Liver (tissue), 9 donors: ENCODE results near the gene PBLD. TPM values are rescaled to one million over a fixed set of nuclear protein-coding genes. Genes with fewer than 3 reads are reported as not detected.
A peak's percentile ranks its signal among the peaks of the same experiment; 100 is the strongest.

ENCODE experiments used
- DNase-seq: peaks from one replicate; pipeline ENCODE4 v3.0.0-alpha.2; 2017; ENCODE audit warnings: low spot score
- H3K27ac ChIP-seq, 2 donors: one replicate each; pipeline ENCODE4 v1.7.0; 2013; ENCODE audit warnings: inconsistent platforms in 2 of 2, low read length in 2 of 2, control low read depth in 1 of 2, low read depth in 1 of 2, mild to moderate bottlenecking in 1 of 2
- H3K27me3 ChIP-seq, 4 donors: one replicate each; pipeline versions ENCODE4 v1.6.1 to v1.7.0; 2013; ENCODE audit warnings: low read length in 3 of 4, inconsistent platforms in 1 of 4, mild to moderate bottlenecking in 1 of 4, moderate library complexity in 1 of 4; ENCODE audit not compliant: control insufficient read depth in 4 of 4, insufficient read depth in 4 of 4
- H3K36me3 ChIP-seq, 4 donors: one replicate each; pipeline versions ENCODE4 v1.6.1 to v1.7.0; 2013; ENCODE audit warnings: low read length in 3 of 4, mild to moderate bottlenecking in 3 of 4, low read depth in 1 of 4, moderate library complexity in 1 of 4; ENCODE audit not compliant: control insufficient read depth in 4 of 4, insufficient read depth in 3 of 4
- H3K4me1 ChIP-seq, 4 donors: one replicate each; pipeline versions ENCODE4 v1.6.1 to v1.7.0; 2013; ENCODE audit warnings: low read length in 3 of 4, mild to moderate bottlenecking in 3 of 4, moderate library complexity in 1 of 4; ENCODE audit not compliant: control insufficient read depth in 4 of 4, insufficient read depth in 4 of 4
- H3K4me3 ChIP-seq, 3 donors: one replicate each; pipeline versions ENCODE4 v1.6.1 to v1.7.0; 2013; ENCODE audit warnings: low read length in 3 of 3, control low read depth in 1 of 3, low read depth in 1 of 3, mild to moderate bottlenecking in 1 of 3
- H3K9ac ChIP-seq, 2 donors: one replicate each; pipeline ENCODE4 v1.7.0; 2013; ENCODE audit warnings: low read length in 2 of 2, mild to moderate bottlenecking in 2 of 2, moderate library complexity in 2 of 2, control low read depth in 1 of 2, low read depth in 1 of 2
- H3K9me3 ChIP-seq, 4 donors: one replicate each; pipeline versions ENCODE4 v1.6.1 to v1.7.0; 2013; ENCODE audit warnings: low read length in 3 of 4; ENCODE audit not compliant: control insufficient read depth in 4 of 4
- EGR1 ChIP-seq, 2 donors: IDR thresholded peaks; 2 replicates each; pipeline ENCODE4 v1.6.1; 2016 to 2018; ENCODE audit warnings: antibody characterized with exemption in 2 of 2, low read depth in 2 of 2
- FOXA1 ChIP-seq: IDR thresholded peaks from 2 replicates; pipeline ENCODE4 v1.6.1; 2016; ENCODE audit warnings: antibody characterized with exemption
- FOXA2 ChIP-seq: IDR thresholded peaks from 2 replicates; pipeline ENCODE4 v1.6.1; 2016; ENCODE audit warnings: antibody characterized with exemption
- GABPA ChIP-seq, 2 donors: IDR thresholded peaks in 1 of 2; conservative IDR thresholded peaks in 1 of 2; 2 replicates each; pipeline ENCODE4 v1.6.1; 2016; ENCODE audit warnings: antibody characterized with exemption in 2 of 2, mild to moderate bottlenecking in 1 of 2, moderate library complexity in 1 of 2
- HNF4A ChIP-seq, 2 donors: conservative IDR thresholded peaks; 2 replicates each; pipeline ENCODE4 v1.6.1; 2016; ENCODE audit warnings: antibody characterized with exemption in 2 of 2, mild to moderate bottlenecking in 2 of 2
- HNF4G ChIP-seq: IDR thresholded peaks from 2 replicates; pipeline ENCODE4 v1.6.1; 2016; ENCODE audit warnings: antibody characterized with exemption
- JUND ChIP-seq, 2 donors: IDR thresholded peaks; 2 replicates each; pipeline ENCODE4 v1.6.1; 2016; ENCODE audit warnings: antibody characterized with exemption in 2 of 2
- NR2F2 ChIP-seq: IDR thresholded peaks from 2 replicates; pipeline ENCODE4 v1.6.1; 2016; ENCODE audit warnings: antibody characterized with exemption
- RAD21 ChIP-seq, 2 donors: IDR thresholded peaks; 2 replicates each; pipeline ENCODE4 v1.6.1; 2016; ENCODE audit warnings: antibody characterized with exemption in 2 of 2, mild to moderate bottlenecking in 2 of 2
- SP1 ChIP-seq: IDR thresholded peaks from 2 replicates; pipeline ENCODE4 v1.6.1; 2018; ENCODE audit warnings: antibody characterized with exemption, mild to moderate bottlenecking
- TAF1 ChIP-seq: conservative IDR thresholded peaks from 2 replicates; pipeline ENCODE4 v1.6.1; 2016; ENCODE audit warnings: antibody characterized with exemption, mild to moderate bottlenecking
- YY1 ChIP-seq: IDR thresholded peaks from 2 replicates; pipeline ENCODE4 v1.6.1; 2016; ENCODE audit warnings: antibody characterized with exemption, mild to moderate bottlenecking
- WGBS: extraction: QIAGEN DNeasy Blood & Tissue Kit; methylation state at CpG from one replicate; pipeline ENCODE4 v1.1.7; 2013; 5-methylcytosine and 5-hydroxymethylcytosine counted together
- polyA plus RNA-seq, 2 donors: library from polyadenylated mRNA; stranded (reverse) in 1 of 2; unstranded in 1 of 2; fragments of 200-250 nt in 1 of 2; fragments of >200 nt in 1 of 2; fragmentation: Nextera tagmentation in 1 of 2; extraction: Ambion mirVana in 1 of 2; gene quantifications; one replicate each; pipeline versions ENCODE4 v1.2.1 to v1.2.3, GENCODE V29; 2013 to 2015
- total RNA-seq, 2 donors: library from RNA; depleted of rRNA; stranded (reverse); fragments of >200 nt; gene quantifications; one replicate each; pipeline ENCODE4 v1.2.3, GENCODE V29; 2014
- TF ChIP-seq, protein P1 (sequence below): IDR thresholded peaks from 2 replicates; pipeline ENCODE4 v1.6.1; 2016; ENCODE audit warnings: antibody characterized with exemption
- TF ChIP-seq, protein P2 (sequence below): IDR thresholded peaks from 2 replicates; pipeline ENCODE4 v1.6.1; 2016; ENCODE audit warnings: antibody characterized with exemption
- TF ChIP-seq, protein P3 (sequence below): IDR thresholded peaks from 2 replicates; pipeline ENCODE4 v1.6.1; 2016; ENCODE audit warnings: antibody characterized with exemption
- TF ChIP-seq, protein P4 (sequence below): fragments of 150-350 bp; IDR thresholded peaks from 2 replicates; pipeline ENCODE4 v1.5.1; 2017; ENCODE audit warnings: improper control_type of control experiment, low read depth, low read length; ENCODE audit not compliant: missing input control
- TF ChIP-seq, protein P5 (sequence below): IDR thresholded peaks from 2 replicates; pipeline ENCODE4 v1.6.1; 2016; ENCODE audit warnings: antibody characterized with exemption, mild to moderate bottlenecking
- donor health status: healthy.
- donor health status: healthy.
- donor health status: healthy.
- donor health status: healthy.
- donor health status: healthy.

The PBLD gene
- total and polyA plus RNA-seq, 4 donors: 63.3 to 175 (median 103) TPM

DNA sequence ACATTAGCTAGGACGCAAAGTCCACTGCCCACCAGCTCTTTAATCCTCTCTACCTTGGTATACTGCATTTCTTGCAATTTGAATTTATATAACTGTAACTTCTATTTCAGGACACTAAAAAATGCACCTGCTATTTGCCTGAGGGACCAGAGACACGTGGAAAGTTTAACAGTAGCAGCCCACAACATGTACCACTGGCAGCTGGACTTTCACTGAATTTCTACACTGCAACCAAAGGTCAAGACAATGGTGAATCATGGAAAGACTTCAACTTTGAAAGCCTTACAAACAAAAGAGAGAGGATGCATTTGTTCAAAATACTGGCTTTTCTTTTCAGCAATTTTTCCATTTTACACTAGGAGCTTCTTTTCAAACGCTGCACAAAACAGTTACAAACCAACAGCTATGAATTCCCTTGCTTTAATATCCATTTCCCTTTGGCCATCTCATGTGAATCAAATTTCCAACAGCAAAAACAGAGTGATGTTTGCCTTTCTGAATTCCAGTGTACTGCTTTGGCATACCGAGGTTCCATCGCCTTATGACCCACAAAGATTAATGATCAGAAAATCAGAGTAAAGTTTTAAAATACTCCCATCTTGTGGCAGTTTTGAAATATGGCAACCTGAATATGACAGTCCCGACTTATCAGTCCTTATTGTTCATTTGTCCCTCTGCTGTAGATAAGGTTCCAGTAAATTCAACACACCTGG lies 30.8 kb downstream of the PBLD start (continued):
- TF ChIP-seq, protein P1, sequence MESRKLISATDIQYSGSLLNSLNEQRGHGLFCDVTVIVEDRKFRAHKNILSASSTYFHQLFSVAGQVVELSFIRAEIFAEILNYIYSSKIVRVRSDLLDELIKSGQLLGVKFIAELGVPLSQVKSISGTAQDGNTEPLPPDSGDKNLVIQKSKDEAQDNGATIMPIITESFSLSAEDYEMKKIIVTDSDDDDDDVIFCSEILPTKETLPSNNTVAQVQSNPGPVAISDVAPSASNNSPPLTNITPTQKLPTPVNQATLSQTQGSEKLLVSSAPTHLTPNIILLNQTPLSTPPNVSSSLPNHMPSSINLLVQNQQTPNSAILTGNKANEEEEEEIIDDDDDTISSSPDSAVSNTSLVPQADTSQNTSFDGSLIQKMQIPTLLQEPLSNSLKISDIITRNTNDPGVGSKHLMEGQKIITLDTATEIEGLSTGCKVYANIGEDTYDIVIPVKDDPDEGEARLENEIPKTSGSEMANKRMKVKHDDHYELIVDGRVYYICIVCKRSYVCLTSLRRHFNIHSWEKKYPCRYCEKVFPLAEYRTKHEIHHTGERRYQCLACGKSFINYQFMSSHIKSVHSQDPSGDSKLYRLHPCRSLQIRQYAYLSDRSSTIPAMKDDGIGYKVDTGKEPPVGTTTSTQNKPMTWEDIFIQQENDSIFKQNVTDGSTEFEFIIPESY: peak; percentile 10
- TF ChIP-seq, protein P2, sequence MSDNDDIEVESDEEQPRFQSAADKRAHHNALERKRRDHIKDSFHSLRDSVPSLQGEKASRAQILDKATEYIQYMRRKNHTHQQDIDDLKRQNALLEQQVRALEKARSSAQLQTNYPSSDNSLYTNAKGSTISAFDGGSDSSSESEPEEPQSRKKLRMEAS: peak; percentile 51
- no peak for TF ChIP-seq FOXA2

DNA sequence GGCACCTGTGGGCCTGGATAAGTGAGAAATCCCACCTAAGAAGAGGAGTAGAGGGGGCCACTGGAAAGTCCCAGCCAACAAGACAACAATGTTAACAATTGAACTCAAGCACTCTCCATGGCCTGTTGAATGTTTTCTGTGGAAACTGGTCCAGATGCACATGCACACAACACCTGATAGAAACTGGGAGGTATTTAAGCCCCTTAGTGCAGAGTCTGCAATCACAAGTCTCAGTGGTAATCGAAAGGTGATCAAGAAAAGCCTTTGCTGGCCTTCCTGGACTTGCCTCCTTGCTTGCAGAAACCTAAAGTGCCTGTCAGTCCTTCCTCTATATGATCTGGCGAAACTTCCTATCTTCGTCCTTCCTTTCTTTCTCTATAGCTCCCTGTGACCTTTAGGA lies 31.4 kb downstream of the PBLD start:
- Histone ChIP-seq H3K4me3 (no peak overlapping the region), H3K27ac (peak overlapping the region; percentile 17 to 28)
- 80% methylated on average over 3 of the region's 3 CpGs for WGBS

More for the DNA sequence above, 31.4 kb downstream of the PBLD start:
- Histone ChIP-seq H3K27me3 (no peaks in the 10 kb centered on the region), H3K9me3 (no peaks in the 10 kb centered on the region), H3K9ac (no peak overlapping the region), H3K4me1 (peaks cover 9 to 47% (median 32%) of the 10 kb centered on the region in 4 donors), H3K36me3 (peaks cover 0 to 4% (median 1%) of the 10 kb centered on the region in 4 donors)
- TF ChIP-seq FOXA1 (no peak), FOXA2 (no peak), HNF4A (conservative IDR thresholded peaks at IDR 0.05) (no peak), SP1 (no peak), GABPA (IDR thresholded peaks at IDR 0.05 in 1 of 2, conservative IDR thresholded peaks at IDR 0.05 in 1 of 2) (no peak), YY1 (no peak), EGR1 (IDR thresholded peaks at IDR 0.05; ENCODE audit: low read depth in 2 of 2) (no peak), JUND (IDR thresholded peaks at IDR 0.05) (no peak), HNF4G (no peak), NR2F2 (no peak), RAD21 (IDR thresholded peaks at IDR 0.05) (no peak), TAF1 (no peak)
- TF ChIP-seq, protein P2: no peak
- TF ChIP-seq, protein P3, sequence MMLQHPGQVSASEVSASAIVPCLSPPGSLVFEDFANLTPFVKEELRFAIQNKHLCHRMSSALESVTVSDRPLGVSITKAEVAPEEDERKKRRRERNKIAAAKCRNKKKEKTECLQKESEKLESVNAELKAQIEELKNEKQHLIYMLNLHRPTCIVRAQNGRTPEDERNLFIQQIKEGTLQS: no peak
- TF ChIP-seq, protein P1: no peak
- TF ChIP-seq, protein P4, sequence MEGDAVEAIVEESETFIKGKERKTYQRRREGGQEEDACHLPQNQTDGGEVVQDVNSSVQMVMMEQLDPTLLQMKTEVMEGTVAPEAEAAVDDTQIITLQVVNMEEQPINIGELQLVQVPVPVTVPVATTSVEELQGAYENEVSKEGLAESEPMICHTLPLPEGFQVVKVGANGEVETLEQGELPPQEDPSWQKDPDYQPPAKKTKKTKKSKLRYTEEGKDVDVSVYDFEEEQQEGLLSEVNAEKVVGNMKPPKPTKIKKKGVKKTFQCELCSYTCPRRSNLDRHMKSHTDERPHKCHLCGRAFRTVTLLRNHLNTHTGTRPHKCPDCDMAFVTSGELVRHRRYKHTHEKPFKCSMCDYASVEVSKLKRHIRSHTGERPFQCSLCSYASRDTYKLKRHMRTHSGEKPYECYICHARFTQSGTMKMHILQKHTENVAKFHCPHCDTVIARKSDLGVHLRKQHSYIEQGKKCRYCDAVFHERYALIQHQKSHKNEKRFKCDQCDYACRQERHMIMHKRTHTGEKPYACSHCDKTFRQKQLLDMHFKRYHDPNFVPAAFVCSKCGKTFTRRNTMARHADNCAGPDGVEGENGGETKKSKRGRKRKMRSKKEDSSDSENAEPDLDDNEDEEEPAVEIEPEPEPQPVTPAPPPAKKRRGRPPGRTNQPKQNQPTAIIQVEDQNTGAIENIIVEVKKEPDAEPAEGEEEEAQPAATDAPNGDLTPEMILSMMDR: no peak
- TF ChIP-seq, protein P5, sequence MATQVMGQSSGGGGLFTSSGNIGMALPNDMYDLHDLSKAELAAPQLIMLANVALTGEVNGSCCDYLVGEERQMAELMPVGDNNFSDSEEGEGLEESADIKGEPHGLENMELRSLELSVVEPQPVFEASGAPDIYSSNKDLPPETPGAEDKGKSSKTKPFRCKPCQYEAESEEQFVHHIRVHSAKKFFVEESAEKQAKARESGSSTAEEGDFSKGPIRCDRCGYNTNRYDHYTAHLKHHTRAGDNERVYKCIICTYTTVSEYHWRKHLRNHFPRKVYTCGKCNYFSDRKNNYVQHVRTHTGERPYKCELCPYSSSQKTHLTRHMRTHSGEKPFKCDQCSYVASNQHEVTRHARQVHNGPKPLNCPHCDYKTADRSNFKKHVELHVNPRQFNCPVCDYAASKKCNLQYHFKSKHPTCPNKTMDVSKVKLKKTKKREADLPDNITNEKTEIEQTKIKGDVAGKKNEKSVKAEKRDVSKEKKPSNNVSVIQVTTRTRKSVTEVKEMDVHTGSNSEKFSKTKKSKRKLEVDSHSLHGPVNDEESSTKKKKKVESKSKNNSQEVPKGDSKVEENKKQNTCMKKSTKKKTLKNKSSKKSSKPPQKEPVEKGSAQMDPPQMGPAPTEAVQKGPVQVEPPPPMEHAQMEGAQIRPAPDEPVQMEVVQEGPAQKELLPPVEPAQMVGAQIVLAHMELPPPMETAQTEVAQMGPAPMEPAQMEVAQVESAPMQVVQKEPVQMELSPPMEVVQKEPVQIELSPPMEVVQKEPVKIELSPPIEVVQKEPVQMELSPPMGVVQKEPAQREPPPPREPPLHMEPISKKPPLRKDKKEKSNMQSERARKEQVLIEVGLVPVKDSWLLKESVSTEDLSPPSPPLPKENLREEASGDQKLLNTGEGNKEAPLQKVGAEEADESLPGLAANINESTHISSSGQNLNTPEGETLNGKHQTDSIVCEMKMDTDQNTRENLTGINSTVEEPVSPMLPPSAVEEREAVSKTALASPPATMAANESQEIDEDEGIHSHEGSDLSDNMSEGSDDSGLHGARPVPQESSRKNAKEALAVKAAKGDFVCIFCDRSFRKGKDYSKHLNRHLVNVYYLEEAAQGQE: no peak
- DNase-seq: no peak
